ENCODE data around the gene LILRA5. TPM values are rescaled to one million over a fixed set of nuclear protein-coding genes. Genes with fewer than 3 reads are reported as not detected.
"Not testable (repeated sequence)": the region's sequence is repeated elsewhere in the genome, so short reads cannot be mapped to it uniquely, and the experiment has no call there.

Gene LILRA5
- total RNA-seq, 1 donor from 2014 or later, result not detected

DNA sequence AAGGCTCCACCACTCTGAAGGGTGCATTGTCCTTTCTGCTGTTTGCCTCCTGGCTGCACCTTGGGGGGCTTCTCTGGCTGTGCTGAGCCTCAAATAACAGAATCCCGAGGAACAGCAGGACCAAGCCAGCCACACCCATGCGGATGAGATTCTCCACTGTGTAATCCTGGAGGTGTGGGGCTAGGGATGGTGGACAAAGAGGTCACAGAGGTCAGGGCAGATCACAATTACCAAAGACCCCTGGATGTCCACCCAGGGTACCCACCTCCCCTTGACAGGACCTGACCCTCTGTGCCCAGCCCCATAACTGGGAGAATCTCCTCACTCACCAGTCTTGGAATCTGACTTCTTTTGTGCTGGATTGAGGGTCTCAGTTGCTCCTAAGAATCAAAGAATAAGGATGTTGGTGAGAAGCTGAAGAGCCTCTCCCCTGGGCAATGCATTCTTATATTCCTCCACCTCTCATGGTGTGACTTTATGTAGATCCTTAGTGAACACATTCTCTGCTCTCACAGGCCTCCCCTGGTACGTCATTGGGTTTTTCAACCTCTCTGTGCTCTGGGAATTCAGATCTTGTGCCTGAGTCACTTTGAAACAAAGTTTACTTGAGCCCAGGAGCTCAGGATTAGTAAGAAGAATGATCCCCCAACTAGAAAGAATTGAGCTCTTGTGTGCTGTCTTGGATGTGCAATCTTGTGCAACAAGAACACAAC lies 20.8 kb upstream of the LILRA5 start:
- Mint-ChIP-seq H3K36me3 (ENCODE audit: unreplicated experiment) (peaks cover 6% of the 10 kb centered on the region), H3K4me1 (ENCODE audit: low read depth, unreplicated experiment) (peaks cover 7% of the 10 kb centered on the region), H3K9me3 (ENCODE audit: unreplicated experiment) (no peaks in the 10 kb centered on the region), H3K27ac (ENCODE audit: unreplicated experiment) (no peak overlapping the region), H3K27me3 (ENCODE audit: unreplicated experiment) (peaks cover 1% of the 10 kb centered on the region), H3K4me3 (ENCODE audit: unreplicated experiment) (no peak overlapping the region)
- no peak for DNase-seq
- TF ChIP-seq, protein P1, sequence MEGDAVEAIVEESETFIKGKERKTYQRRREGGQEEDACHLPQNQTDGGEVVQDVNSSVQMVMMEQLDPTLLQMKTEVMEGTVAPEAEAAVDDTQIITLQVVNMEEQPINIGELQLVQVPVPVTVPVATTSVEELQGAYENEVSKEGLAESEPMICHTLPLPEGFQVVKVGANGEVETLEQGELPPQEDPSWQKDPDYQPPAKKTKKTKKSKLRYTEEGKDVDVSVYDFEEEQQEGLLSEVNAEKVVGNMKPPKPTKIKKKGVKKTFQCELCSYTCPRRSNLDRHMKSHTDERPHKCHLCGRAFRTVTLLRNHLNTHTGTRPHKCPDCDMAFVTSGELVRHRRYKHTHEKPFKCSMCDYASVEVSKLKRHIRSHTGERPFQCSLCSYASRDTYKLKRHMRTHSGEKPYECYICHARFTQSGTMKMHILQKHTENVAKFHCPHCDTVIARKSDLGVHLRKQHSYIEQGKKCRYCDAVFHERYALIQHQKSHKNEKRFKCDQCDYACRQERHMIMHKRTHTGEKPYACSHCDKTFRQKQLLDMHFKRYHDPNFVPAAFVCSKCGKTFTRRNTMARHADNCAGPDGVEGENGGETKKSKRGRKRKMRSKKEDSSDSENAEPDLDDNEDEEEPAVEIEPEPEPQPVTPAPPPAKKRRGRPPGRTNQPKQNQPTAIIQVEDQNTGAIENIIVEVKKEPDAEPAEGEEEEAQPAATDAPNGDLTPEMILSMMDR (IDR thresholded peaks at IDR 0.05; ENCODE audit: partially characterized antibody, unreplicated experiment), result no peak

DNA sequence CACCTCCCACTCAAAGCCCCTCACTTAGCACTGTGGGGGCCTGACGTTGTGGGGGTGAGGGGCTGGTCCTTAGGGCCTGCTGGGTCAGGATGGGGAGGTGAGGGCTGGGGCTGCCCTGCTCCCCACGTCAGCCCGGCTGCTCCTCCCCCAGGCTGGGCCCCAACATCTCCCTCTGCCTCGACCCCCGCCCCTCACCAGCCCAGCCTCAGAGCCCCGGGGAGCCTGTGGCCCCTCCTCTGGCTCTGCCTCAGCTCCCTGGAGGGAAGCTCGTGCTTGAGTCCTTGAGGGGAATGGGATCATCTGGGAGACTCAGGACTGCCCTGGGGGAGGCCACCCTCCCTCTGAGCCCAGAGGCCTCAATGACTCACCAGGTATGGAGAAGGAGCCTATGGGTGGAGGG lies 19.2 kb upstream of the LILRA5 start:
- Mint-ChIP-seq H3K27me3 (ENCODE audit: unreplicated experiment) (peaks cover 4% of the 10 kb centered on the region), H3K4me1 (ENCODE audit: low read depth, unreplicated experiment) (peaks cover 7% of the 10 kb centered on the region), H3K27ac (ENCODE audit: unreplicated experiment) (no peak overlapping the region), H3K4me3 (ENCODE audit: unreplicated experiment) (no peak overlapping the region), H3K36me3 (ENCODE audit: unreplicated experiment) (peaks cover 9% of the 10 kb centered on the region), H3K9me3 (ENCODE audit: unreplicated experiment) (no peaks in the 10 kb centered on the region)
- TF ChIP-seq, protein P1 (IDR thresholded peaks at IDR 0.05; ENCODE audit: partially characterized antibody, unreplicated experiment), result no peak
- DNase-seq, result no peak

DNA sequence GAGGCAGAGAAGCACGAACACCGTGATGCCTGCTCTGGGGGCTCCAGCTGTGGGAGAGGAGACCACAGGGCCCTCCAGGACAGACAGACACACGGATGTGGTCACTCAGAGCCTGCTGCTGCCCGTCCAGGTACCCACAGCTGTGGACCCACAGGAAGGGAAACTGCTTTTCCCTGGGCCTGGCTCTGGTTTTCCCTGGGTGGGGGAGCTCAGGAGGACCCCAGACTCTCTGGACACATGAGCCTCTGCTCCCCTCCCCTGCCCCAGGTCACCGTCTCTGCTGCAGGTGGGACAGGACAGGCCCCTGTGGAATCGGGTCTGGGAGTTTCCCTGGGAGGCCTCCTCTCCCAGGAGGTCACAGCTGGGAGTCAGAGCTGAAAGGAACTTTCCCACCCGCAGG lies 18.7 kb upstream of the LILRA5 start:
- TF ChIP-seq, protein P1 (IDR thresholded peaks at IDR 0.05; ENCODE audit: partially characterized antibody, unreplicated experiment), result no peak
- DNase-seq, result no peak
- H3K4me3 Mint-ChIP-seq (ENCODE audit: unreplicated experiment), result no peak overlapping the region
- H3K4me1 Mint-ChIP-seq (ENCODE audit: low read depth, unreplicated experiment), result peaks cover 6% of the 10 kb centered on the region
- peaks cover 4% of the 10 kb centered on the region for H3K27me3 Mint-ChIP-seq (ENCODE audit: unreplicated experiment)
- peaks cover 9% of the 10 kb centered on the region for H3K36me3 Mint-ChIP-seq (ENCODE audit: unreplicated experiment)
- no peaks in the 10 kb centered on the region for H3K9me3 Mint-ChIP-seq (ENCODE audit: unreplicated experiment)
- H3K27ac Mint-ChIP-seq (ENCODE audit: unreplicated experiment), result no peak overlapping the region

DNA sequence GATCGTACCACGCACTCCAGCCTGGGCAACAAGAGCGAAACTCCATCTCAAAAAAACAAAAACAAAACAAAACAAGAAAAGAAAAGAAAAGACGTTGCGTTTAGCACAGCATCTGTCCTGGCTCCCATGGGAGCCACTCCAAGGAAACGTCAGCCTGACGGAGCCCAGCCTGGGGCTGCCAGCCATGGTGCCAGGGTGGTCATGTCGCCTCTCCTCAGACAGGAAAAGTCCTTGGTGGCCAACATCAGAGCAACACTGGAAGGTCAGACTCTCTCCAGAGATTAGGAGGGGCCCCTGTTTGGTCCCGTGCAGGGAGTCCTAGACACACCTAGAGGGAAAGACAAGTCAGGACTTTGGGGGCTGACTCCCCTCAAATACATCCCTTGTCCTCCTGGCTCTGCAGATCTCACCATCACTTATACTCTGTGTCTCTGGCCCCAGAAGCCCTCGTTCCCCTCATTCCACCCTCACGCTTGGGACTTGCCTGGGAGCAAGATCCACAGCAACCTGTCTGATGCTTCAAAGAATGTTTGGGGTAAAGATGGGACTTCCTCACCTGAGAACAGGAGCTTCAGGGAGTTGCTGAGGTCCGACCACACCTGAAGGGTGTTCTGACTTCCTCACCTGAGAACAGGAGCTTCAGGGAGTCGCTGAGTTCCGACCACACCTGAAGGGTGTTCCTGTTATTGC lies 16.7 kb upstream of the LILRA5 start:
- H3K9me3 Mint-ChIP-seq (ENCODE audit: unreplicated experiment), result peaks cover 4% of the 10 kb centered on the region
- no peak overlapping the region for H3K27ac Mint-ChIP-seq (ENCODE audit: unreplicated experiment)
- no peak overlapping the region for H3K4me3 Mint-ChIP-seq (ENCODE audit: unreplicated experiment)
- peaks cover 6% of the 10 kb centered on the region for H3K27me3 Mint-ChIP-seq (ENCODE audit: unreplicated experiment)
- no peak for DNase-seq
- peaks cover 2% of the 10 kb centered on the region for H3K4me1 Mint-ChIP-seq (ENCODE audit: low read depth, unreplicated experiment)
- H3K36me3 Mint-ChIP-seq (ENCODE audit: unreplicated experiment), result peaks cover 9% of the 10 kb centered on the region
- TF ChIP-seq, protein P1 (IDR thresholded peaks at IDR 0.05; ENCODE audit: partially characterized antibody, unreplicated experiment), result no peak

DNA sequence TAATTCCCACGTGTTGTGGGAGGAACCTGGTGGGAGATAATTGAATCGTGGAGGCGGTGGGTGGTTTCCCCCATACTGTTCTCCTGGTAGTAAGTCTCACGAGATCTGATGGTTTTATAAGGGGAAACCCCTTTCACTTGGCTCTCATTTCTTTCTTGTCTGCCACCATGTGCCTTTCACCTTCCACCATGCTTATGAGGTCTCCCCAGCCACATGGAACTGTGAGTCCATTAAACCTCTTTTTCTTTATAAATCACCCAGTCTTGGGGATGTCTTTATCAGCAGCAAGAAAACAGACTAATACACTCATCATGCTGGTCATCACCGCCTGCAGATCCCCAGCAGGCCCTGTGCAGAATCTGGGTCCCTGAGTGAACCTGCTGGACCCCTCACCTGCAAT lies 15.8 kb upstream of the LILRA5 start:
- H3K4me3 Mint-ChIP-seq (ENCODE audit: unreplicated experiment); H3K27me3 Mint-ChIP-seq (ENCODE audit: unreplicated experiment); H3K27ac Mint-ChIP-seq (ENCODE audit: unreplicated experiment); DNase-seq; H3K4me1 Mint-ChIP-seq (ENCODE audit: low read depth, unreplicated experiment); H3K36me3 Mint-ChIP-seq (ENCODE audit: unreplicated experiment); H3K9me3 Mint-ChIP-seq (ENCODE audit: unreplicated experiment): not testable (repeated sequence)

Data from glutamatergic neuron (in vitro differentiated cells).